ENCODE results near the gene ALG8.
"Not testable (repeated sequence)": the region's sequence is repeated elsewhere in the genome, so short reads cannot be mapped to it uniquely, and the experiment has no call there.

The ALG8 gene

DNA sequence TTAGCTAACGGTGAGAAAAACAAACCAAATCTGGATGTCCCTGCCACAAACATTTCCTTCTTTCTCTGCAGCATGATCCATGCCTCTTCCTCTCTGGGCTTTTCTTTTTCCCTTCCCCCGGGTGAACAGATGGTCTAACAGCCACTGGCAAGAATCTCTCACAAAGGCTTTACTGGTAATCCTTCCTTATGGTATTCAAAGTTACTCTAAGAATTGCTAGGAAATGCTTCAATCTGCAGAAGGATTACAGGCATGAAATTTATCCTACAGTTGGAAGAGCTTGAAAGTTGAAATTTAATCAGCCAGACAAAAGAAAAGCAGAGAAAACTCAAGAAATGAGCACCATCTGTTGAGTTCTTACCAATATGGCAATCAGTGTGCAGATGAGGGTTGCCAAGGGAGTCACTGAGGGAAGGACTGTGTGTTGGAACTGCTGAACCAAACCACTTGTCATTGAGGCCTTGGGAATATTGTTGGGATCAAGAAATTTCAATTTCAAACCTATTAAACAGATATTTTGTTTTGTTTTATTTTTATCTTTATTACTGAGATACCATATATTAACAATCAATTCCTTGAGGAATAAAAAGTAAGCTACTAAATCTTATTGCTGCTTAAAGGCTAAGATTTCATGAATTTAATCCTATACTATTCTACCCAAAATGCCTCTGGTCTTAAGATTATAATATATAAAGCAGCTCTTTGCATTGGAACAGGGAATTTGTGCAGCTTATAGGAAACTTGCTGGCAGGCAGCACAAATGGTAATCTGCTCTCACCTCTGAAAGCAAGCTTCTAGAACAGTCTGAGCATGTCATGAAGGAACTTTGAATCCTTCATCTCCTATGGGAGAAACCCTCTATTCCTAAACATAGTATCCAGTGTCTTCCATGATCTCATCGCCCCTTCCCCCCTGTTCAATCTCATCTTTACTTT is 30.1 kb downstream of the ALG8 start:
- in situ Hi-C loops (cut with HindIII; ENCODE audit: low sequenced_read_pairs): no loop called here

DNA sequence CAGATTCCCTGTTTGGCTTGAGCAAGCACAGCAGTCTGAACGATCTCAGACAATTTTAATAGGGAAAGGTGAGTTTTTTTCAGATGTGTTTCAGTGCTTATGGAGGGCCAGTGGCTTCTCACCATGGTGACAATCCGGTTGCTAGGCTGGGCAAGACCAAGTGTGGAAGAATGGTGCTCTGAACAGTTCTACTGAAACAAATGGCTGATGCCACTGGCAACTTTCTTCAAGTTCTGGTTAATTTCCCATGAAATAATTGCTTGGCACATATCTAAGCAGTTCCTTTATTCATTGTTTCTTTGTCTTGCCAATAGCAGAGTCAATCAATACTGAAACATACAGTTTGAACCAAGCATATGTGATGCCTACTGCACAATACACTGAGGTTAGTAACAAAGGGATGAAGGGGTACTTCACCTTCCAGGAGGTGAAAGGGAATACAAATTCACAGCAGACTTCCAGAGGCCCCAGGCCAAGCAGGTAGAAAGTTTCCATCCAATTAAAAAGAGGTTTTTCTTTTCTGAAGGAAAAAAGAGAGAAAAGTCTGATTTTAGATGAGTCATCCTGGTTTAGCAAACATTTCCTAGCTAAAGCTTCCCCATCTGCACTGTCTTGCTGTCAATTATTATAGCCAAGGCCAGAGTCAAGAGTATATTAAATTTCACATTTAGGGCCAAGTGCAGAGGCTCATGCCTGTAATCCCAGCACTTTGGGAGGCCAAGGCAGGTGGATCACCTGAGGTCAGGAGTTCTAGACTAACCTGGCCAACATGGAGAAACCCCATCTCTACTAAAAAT is 38.6 kb downstream of the ALG8 start:
- in situ Hi-C loops (cut with HindIII; ENCODE audit: low sequenced_read_pairs): no loop called here

DNA sequence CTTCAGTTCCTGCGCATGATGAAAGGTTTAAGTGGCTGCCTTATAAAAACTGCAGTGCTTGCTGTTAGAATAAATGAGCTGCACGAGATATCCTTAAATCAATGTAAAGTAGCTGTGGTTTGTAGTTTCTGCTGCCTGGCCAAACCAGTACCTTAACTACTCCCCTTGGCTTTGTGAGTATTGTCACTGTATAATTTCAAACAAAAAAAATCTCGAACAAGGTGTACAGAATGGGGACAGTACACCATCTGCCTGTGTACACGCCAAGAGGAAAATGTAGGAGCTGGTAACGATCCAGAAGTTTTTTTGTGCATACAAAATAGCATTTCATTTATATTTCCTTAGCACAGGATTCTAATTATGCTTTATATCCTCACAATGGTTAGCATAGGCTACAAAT is 39.2 kb downstream of the ALG8 start:
- in situ Hi-C loops (cut with HindIII; ENCODE audit: low sequenced_read_pairs): no loop called here

DNA sequence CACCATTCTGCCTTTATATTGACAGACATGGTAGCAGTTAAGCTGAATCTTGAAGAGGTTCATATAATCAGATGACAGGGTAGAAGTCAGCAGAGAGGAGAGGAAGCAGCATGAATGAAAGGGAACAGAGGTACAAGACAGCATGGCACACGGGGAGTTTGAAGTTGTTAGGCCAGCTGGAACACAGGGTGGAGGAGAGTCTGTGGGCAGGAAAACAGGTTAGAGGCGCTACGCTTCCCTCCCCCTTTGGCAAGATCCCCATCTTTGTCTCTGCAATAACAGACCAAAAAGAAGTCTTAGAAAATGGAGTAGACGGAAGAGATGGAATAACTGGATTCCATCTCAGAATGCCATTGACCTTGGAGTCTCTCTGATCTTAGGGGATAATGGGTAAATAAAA is 39.8 kb downstream of the ALG8 start:
- in situ Hi-C loops (cut with HindIII; ENCODE audit: low sequenced_read_pairs): no loop called here

DNA sequence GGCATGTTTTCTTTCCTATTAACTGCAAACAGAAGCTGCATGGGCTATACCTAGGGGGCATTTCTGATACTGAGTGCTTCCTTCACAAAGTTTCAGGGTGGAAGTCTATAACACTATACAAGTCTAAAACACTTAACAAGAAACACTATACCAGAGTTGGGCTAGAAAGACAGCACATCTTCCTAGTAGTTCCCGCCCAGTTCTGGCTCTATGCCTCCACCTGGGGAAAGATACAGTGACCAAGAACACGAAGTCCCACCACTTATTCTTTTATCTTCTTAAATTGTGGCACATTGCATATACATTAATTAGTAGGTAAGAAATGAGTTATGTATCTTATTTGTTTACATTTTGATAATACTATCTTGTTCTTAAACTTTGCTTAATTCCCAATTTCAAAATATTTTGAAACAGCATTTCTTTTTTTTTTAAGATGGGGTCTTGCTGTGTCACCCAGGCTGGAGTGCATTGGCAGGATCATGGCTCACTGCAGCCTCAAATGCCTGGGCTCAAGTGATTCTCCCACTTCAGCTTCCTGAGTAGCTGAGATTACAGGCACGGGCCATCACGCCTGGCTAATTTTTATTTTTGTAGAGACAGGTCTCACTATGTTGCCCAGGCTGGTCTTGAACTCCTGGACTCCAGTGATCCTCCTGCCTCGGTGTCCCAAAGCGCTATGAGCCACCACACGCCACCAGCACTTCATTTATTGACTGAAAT is 41.6 kb downstream of the ALG8 start:
- in situ Hi-C loops (cut with HindIII; ENCODE audit: low sequenced_read_pairs): no loop called here

DNA sequence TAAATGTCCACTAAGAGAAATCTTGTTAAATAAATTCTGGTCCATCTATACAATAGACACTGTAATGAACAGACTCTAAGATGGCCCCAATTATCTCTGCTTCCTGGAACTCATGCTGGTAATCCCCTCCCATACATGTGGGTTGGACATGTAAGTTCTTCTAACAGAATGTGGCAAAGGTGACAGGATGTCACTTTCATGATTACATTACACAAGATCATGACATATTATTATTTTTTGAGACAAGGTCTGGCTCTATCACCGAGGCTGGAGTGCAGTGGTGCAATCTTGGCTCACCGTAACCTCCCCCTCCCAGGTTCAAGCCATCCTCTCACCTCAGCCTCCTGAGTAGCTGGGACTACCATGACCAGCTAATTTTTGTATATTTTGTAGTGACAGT is 45.2 kb downstream of the ALG8 start:
- in situ Hi-C loops (cut with HindIII; ENCODE audit: low sequenced_read_pairs): no loop called here

DNA sequence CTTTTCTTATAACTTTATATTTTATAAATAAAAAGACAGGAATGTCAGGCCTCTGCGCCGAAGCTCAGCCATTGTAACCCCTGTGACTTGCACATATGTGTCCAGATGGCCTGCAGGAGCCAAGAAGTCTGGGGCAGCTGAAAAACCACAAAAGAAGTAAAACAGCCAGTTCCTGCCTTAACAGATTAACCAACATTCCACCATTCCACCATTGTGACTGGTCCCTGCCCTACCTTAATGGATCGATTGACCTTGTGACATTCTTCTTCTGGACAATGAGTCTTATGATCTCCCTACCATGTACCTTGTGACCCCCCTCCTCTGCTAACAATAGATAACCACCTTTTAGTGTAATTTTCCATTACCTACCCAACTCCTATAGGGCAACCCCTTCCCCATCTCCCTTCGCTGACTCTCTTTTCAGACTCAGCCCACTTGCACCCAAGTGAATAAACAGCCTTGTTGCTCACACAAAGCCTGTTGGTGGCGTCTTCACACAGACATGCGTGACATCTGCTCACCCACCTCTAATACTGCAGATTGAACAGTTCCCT is 52.8 kb downstream of the ALG8 start:
- in situ Hi-C loops (cut with HindIII; ENCODE audit: low sequenced_read_pairs): not testable (repeated sequence)

DNA sequence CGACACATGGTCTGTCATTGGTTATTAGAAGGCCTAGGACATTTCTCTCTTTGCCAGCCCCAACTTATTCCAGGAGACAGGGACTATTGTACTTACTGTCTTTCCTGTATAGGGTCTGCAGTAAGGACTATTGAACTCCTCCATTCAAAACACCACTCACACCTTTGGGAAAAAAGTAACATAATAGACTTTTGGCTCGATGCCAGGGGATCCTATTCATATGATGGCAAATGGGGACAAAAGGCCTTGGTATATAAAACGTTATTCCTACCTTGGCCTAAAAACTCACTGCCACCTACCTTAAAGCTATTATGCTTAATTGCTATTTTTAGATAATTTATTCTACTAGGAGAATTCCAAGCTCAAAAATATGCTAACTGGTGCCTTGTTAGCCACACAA is 53.5 kb downstream of the ALG8 start:
- in situ Hi-C loops (cut with HindIII; ENCODE audit: low sequenced_read_pairs): no loop called here

DNA sequence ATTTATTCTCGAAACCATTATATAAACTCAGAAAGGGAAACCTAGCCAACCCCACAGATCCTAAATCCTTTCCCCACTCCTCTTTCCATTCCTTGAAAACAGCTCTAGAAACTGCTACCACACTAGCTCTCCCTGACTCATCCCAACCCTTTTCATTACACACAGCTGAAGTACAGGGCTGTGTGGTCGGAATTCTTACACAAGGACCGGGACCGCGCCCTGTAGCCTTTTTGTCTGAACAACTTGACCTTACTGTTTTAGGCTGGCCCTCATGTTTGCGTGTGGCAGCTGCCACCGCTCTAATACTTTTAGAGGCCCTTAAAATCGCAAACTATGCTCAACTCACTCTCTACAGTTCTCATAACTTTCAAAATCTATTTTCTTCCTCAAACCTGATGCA is 54.9 kb downstream of the ALG8 start:
- in situ Hi-C loops (cut with HindIII; ENCODE audit: low sequenced_read_pairs): not testable (repeated sequence)

DNA sequence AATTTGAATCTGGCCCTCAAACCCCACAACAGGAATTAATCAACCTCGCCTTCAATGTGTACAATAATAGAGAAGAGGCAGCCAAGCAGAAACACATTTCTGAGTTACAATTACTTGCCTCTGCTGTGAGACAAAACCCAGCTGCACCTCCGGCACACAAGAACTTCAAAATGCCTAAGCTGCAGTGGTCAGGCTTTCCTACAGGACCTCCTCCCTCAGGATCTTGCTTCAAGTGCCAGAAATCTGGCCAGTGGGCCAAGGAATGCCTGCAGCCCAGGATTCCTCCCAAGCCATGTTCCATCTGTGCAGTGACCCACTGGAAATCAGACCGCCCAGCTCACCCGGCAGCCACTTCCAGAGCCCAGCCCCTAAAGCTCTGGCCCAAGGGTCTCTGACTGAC is 56.4 kb downstream of the ALG8 start:
- in situ Hi-C loops (cut with HindIII; ENCODE audit: low sequenced_read_pairs): no loop called here

DNA sequence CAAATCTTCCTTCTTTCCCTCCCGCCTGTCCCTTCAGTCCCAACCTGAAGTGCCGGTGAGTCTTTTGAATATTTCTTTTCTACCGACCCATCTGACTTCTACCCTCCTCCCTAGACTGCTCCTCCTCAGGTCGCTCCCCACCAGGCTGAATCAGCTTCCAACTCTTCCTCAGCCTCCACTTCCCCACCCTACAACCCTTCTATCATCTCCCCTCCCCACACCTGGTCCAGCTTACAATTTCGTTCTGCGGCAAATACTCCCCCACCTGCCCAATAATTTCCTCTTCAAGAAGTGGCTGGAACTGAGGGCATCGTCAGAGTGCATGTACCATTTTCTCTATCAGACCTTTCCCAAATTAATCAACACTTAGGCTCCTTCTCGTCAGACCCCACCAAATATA is 57.3 kb downstream of the ALG8 start:
- in situ Hi-C loops (cut with HindIII; ENCODE audit: low sequenced_read_pairs): no loop called here

DNA sequence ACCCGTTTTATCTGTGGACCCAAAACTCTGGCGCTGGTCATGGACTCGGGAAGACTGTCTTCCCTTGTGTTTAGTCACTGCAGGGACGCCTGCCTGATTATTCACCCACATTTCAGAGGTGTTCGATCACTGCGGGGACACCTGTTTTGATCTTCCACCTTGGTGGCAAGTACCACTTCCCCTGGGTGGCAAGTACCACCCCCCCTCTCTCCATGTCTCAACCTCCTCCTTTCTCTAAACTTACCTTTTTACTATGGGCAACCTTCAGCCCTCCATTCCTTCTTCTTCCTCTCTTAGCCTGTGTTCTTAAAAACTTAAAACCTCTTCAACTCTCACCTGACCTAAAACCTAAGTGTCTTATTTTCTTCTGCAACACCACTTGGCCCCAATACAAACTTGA is 57.8 kb downstream of the ALG8 start:
- in situ Hi-C loops (cut with HindIII; ENCODE audit: low sequenced_read_pairs): no loop called here

DNA sequence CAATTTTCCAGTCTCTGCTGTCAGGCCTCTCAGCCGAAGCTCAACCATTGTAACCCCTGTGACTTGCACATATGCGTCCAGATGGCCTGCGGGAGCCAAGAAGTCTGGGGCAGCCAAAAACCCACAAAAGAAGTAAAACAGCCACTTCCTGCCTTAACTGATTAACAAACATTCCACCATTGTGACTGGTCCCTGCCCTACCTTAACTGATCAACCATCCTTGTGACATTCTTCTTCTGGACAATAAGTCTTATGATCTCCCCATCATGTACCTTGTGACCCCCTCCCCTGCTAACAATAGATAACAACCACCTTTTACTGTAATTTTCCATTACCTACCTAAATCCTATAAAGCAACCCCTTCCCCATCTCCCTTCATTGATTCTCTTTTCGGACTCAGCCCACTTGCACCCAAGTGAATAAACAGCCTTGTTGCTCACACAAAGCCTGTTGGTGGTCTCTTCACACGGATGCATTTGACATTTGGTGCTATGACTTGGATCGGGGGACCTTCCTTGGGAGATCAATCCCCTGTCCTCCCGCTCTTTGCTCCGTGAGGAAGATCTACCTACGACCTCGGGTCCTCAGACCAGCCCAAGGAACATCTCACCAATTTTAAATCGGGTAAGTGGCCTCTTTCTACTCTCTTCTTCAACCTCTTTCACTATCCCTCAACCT is 58.5 kb downstream of the ALG8 start:
- in situ Hi-C loops (cut with HindIII; ENCODE audit: low sequenced_read_pairs): no loop called here

DNA sequence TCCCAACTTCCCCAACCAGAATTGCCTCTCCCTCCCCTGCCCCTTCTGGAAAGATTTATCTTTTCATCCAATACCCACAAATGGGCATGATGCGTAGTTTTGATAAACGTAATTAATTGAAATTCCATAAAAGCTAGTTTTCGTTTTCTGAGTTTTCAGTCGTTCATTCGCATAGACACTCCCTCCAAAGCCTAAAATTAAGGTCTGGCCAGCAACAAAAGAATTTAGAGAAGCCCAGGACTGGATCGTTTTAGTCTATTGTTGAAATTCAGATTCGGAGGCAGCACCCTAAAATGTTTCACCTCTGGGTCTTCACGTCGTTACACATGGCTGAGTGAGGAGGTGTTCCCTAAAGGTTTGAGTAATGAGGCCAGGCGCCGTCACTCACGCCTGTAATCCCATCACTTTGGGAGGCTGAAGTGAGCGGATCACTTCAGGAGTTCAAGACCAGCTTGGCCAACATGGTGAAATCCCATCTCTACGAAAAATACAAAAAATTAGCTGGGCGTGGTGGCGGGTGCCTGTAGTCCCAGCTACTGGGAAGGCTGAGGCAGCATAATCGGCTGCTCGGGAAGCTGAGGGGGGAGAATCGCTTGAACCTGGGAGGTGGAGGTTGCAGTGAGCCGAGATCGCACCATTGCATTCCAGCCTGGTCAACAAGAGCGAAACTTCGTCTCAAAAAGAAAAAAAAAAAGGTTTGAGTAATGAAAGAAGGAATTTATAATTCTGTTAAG is 59.2 kb downstream of the ALG8 start:
- in situ Hi-C loops (cut with HindIII; ENCODE audit: low sequenced_read_pairs): no loop called here

DNA sequence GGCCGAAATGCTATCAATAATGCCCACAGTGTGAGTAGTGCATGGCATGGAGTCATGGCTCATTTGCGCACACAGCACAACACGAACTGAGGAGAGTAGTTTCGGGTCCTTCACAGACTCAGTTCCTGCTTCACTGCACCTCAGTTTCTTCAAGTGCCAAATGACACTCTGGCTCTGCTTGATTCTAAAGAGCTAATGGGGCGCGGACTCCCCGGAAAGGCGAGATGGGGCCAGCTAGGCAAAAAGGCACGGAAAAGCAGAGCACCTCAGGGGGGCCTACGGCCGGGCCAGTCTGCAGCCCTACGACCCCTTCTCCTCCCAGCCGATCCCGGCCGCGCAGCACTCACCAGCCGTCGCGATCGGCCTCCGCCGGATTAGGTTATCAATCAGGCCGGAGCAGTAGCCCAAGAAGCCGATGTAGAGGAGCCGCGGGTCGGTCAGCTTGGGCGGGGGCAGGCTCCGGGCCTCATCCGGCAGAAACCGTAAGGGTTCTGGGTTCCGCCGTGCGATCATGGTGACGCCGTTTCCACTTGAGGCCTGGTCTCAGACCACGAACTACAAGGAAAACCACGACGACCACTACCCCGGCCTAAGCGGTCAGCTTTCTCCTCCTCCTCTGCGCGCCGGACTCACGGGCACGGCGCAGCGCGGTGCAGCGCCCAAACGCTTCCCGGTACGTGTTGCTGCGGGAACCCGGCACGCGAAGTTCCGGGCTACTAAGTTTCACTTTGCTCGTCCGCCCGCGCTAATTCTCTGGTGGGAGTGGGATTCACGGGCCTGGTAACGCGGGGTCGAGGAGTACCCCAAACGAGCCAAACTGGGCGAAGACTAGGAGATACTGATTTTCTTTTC is 60.0 kb downstream of the ALG8 start, which contains the start of gene NDUFC2:
Gene NDUFC2 (minus strand): TSS at position 631 of the 852 bp plus-strand sequence. CDS start 118 bp downstream, at position 513.
- in situ Hi-C loops (cut with HindIII; ENCODE audit: low sequenced_read_pairs): no loop called here

DNA sequence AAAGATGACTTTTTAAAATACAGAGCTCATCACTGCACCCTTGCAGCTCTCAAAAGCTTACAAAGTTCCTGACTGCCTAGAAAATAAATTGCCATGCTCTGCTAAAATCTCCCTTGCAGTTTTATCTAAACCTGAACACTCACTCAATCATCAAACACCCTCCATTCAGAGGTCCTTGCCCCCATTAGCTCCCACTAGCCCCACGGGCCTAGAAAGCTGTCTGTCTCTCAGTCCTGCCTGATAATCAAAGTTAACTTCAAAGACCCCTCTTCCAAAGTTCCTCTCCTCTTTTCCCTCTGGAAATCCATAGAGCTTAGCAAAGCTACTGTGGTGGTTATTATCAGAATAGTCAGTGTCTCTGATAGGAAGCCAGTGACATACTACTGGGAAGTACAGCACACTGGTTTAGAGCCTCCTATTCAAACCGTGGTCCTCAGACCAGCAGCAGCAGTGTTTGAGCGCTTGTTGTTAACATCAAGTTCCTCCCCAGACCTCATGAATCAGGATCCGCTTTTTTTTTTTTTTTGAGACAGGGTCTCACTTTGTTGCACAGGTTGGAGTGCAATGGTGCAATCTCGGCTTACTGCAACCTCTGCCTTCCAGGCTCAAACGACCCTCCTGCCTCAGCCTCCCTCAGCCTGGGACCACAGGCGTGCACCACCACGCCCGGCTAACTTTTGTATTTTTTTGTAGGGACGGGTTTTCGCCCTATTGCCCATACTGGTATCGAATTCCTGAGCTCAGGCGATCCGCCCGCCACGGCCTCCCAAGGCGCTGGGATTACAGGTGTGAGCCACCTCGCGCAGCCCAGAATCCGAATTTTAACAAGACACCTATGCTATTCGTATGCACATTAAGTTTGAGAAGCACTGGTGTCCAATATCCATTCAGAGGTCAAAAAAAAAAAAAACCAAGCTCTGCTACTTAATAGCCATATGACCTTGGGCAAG is 60.9 kb downstream of the ALG8 start:
- in situ Hi-C loops (cut with HindIII; ENCODE audit: low sequenced_read_pairs): no loop called here

DNA sequence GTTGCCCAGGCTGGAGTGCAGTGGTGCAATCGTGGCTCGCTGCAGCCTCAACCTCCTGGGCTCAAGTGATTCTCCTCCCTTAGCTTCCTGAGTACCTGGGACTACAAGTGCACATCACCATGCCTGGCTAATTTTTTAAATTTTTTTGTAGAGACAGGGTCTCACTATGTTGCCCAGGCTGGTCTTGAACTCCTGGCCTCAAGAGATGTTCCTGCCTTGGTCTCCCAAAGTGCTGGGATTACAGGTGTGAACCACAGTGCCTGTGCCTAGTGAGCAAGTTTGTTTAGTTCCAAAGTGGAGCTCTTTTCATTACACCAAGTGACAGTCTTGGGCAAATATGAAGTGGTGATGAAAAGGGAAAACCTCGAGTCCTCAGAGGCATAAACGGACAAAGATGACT is 61.8 kb downstream of the ALG8 start:
- in situ Hi-C loops (cut with HindIII; ENCODE audit: low sequenced_read_pairs): not testable (repeated sequence)
